HEK293 (cell line): ENCODE measurements around the gene DDIT3.

ENCODE experiments used
- CTCF ChIP-seq: fragments of 450-650 bp; formaldehyde crosslinking; IDR thresholded peaks from 2 replicates; pipeline ENCODE4 v1.5.1; 2016; ENCODE audit warnings: missing biosample characterization, missing genetic modification characterization
- MYNN ChIP-seq: fragments of 450-650 bp; formaldehyde crosslinking; IDR thresholded peaks from 2 replicates; pipeline ENCODE4 v1.5.1; 2016; ENCODE audit warnings: missing biosample characterization, missing genetic modification characterization, borderline replicate concordance
- ZBTB49 ChIP-seq: fragments of 450-650 bp; formaldehyde crosslinking; IDR thresholded peaks from 2 replicates; pipeline ENCODE4 v1.5.1; 2016; ENCODE audit warnings: missing biosample characterization, missing genetic modification characterization, low read depth
- ZBTB7A ChIP-seq: fragments of 450-650 bp; formaldehyde crosslinking; IDR thresholded peaks from 2 replicates; pipeline ENCODE4 v1.5.1; 2016; ENCODE audit warnings: low read depth, missing biosample characterization, missing genetic modification characterization
- ZNF10 ChIP-seq: fragments of 450-650 bp; formaldehyde crosslinking; IDR thresholded peaks from 2 replicates; pipeline ENCODE4 v1.5.1; 2017; ENCODE audit warnings: missing biosample characterization, missing genetic modification characterization
- ZNF138 ChIP-seq: fragments of 450-650 bp; formaldehyde crosslinking; IDR thresholded peaks from 2 replicates; pipeline ENCODE4 v1.5.1; 2016; ENCODE audit warnings: missing biosample characterization, missing genetic modification characterization, borderline replicate concordance
- ZNF18 ChIP-seq: fragments of 450-650 bp; formaldehyde crosslinking; IDR thresholded peaks from 2 replicates; pipeline ENCODE4 v1.5.1; 2016; ENCODE audit warnings: missing biosample characterization, missing genetic modification characterization
- ZNF324 ChIP-seq: fragments of 450-650 bp; formaldehyde crosslinking; IDR thresholded peaks from 2 replicates; pipeline ENCODE4 v1.5.1; 2016; ENCODE audit warnings: missing biosample characterization, missing genetic modification characterization
- ZNF416 ChIP-seq: fragments of 450-650 bp; formaldehyde crosslinking; IDR thresholded peaks from 2 replicates; pipeline ENCODE4 v1.5.1; 2016; ENCODE audit warnings: missing biosample characterization, missing genetic modification characterization
- ZSCAN5A ChIP-seq: fragments of 450-650 bp; formaldehyde crosslinking; IDR thresholded peaks from 2 replicates; pipeline ENCODE4 v1.5.1; 2016; ENCODE audit warnings: missing biosample characterization, missing genetic modification characterization

- TF ChIP-seq ZSCAN5A, result no peak
- no peak for TF ChIP-seq CTCF (tag by site-specific recombination)
- TF ChIP-seq ZNF138, result no peak
- no peak for TF ChIP-seq MYNN (tag by site-specific recombination)
- no peak for TF ChIP-seq ZBTB49 (tag by site-specific recombination)
- no peak for TF ChIP-seq ZNF10
- no peak for TF ChIP-seq ZNF18 (tag by site-specific recombination)
- no peak for TF ChIP-seq ZNF324
- TF ChIP-seq ZNF416, result no peak
- TF ChIP-seq ZBTB7A (tag by site-specific recombination), result no peak
Observed at GRCh38 chr12:57476162-57476992, 43.9 kb downstream of the DDIT3 start.
